OCI-LY7 (cell line): ENCODE results near the gene MTHFSD. TPM values are rescaled to one million over a fixed set of nuclear protein-coding genes. Genes with fewer than 3 reads are reported as not detected.

Experiments
- BruUV-seq: library from RNA; stranded (reverse); fragments of 400-500 nt; replicated peaks from 2 replicates; lab custom pipeline; 2021; lab: Mats Ljungman, UMichigan
- CTCF ChIA-PET: fragments of 300-600 bp; sonication (Branson Sonifier 250); formaldehyde crosslinking; loops from one replicate; lab custom pipeline; 2022; ENCODE audit warnings: antibody characterized with exemption; ENCODE audit not compliant: unreplicated experiment; lab: Charles Lee
- POLR2A ChIA-PET: fragments of 300-600 bp; sonication (Branson Sonifier 250); formaldehyde crosslinking; loops from one replicate; lab custom pipeline; 2022; ENCODE audit warnings: antibody characterized with exemption; lab: Charles Lee
- DNase-seq: peaks from one replicate; pipeline ENCODE4 v3.0.0-alpha.2; 2015; ENCODE audit warnings: low spot score
- H2AFZ ChIP-seq: fragments of 200-600 bp; sonication (generic), shearing (Covaris generic); 2 replicates; pipeline ENCODE4 v1.6.1; 2014; ENCODE audit warnings: mild to moderate bottlenecking, antibody characterized with exemption, low read length, moderate library complexity
- H3K27ac ChIP-seq: fragments of 200-600 bp; sonication (generic); 2 replicates; pipeline ENCODE4 v1.5.1; 2014; ENCODE audit warnings: mixed run types, low read depth, mild to moderate bottlenecking, moderate library complexity, low read length, inconsistent platforms; ENCODE audit not compliant: poor library complexity, severe bottlenecking
- H3K36me3 ChIP-seq: fragments of 200-600 bp; sonication (generic); 2 replicates; pipeline ENCODE4 v1.6.1; 2014; ENCODE audit warnings: mild to moderate bottlenecking, antibody characterized with exemption, low read length, moderate library complexity, mixed read lengths; ENCODE audit not compliant: insufficient read depth
- H3K4me1 ChIP-seq: fragments of 200-600 bp; sonication (generic); 2 replicates; pipeline ENCODE4 v1.5.1; 2014; ENCODE audit warnings: mild to moderate bottlenecking, low read length; ENCODE audit not compliant: insufficient read depth, poor library complexity, severe bottlenecking
- H3K4me2 ChIP-seq: fragments of 200-600 bp; sonication (generic); 2 replicates; pipeline ENCODE4 v1.6.1; 2014; ENCODE audit warnings: mild to moderate bottlenecking, low read length
- H3K4me3 ChIP-seq: fragments of 200-600 bp; sonication (generic); 2 replicates; pipeline ENCODE4 v1.5.1; 2014; ENCODE audit warnings: mild to moderate bottlenecking, low read depth, low read length; ENCODE audit not compliant: poor library complexity, severe bottlenecking
- H3K79me2 ChIP-seq: fragments of 200-600 bp; sonication (generic); 2 replicates; pipeline ENCODE4 v1.6.1; 2016; ENCODE audit warnings: low read depth, mild to moderate bottlenecking, low read length, moderate library complexity, mixed read lengths; ENCODE audit not compliant: insufficient read depth
- H3K9me2 ChIP-seq: fragments of 200-600 bp; sonication (generic); 2 replicates; pipeline ENCODE4 v1.6.1; 2016; ENCODE audit warnings: mild to moderate bottlenecking, low read length, mixed read lengths; ENCODE audit not compliant: insufficient read depth
- H3K9me3 ChIP-seq: fragments of 200-600 bp; sonication (generic); 2 replicates; pipeline ENCODE4 v1.6.1; 2014; ENCODE audit warnings: mild to moderate bottlenecking, mixed run types, low read length, mixed read lengths
- H4K20me1 ChIP-seq: fragments of 200-600 bp; sonication (generic); 2 replicates; pipeline ENCODE4 v1.6.1; 2014; ENCODE audit warnings: mild to moderate bottlenecking, antibody characterized with exemption, low read length, moderate library complexity, mixed read lengths; ENCODE audit not compliant: insufficient read depth
- CTCF ChIP-seq: fragments of 200-600 bp; sonication (generic); conservative IDR thresholded peaks from 2 replicates; pipeline ENCODE4 v1.5.1; 2014; ENCODE audit warnings: mild to moderate bottlenecking, antibody characterized with exemption, low read length, moderate library complexity, mixed read lengths
- EZH2phosphoT487 ChIP-seq: fragments of 200-600 bp; sonication (generic); IDR thresholded peaks from 2 replicates; pipeline ENCODE4 v1.6.1; 2018; ENCODE audit warnings: low read depth, borderline replicate concordance, mild to moderate bottlenecking, mixed run types, antibody characterized with exemption, low read length, moderate library complexity, mixed read lengths
- intact Hi-C: fragments of 100-400 bp; cut with micrococcal nuclease; formaldehyde crosslinking; loops from one replicate; pipeline ENCODE4 v1.10.0; 2022; ENCODE audit not compliant: unreplicated experiment
- total RNA-seq, 2 experiments: library from RNA; depleted of rRNA in 1 of 2; stranded (reverse); fragments of >200 nt in 1 of 2; shearing (Covaris generic) in 1 of 2; gene quantifications; 2 replicates each; pipeline ENCODE4 v1.2.3, GENCODE V29; 2014 to 2022

The MTHFSD gene
- total RNA-seq, 2 experiments from 2014 or later = 12.2 to 26.0 TPM

GRCh38 chr16:86524029-86524428 lies 31.0 kb downstream of the MTHFSD start:
- intact Hi-C loops = loop anchor here (5.0 to 10.0 kb wide), 2 partner anchors 452 to 699 kb away; no protein-coding TSS in a partner anchor
- CTCF ChIA-PET = no interaction called here

GRCh38 chr16:86523166-86523740 lies 31.8 kb downstream of the MTHFSD start:
- no peaks in the 10 kb centered on the region for H3K79me2 ChIP-seq
- H3K36me3 ChIP-seq = no peaks in the 10 kb centered on the region
- H3K9me3 ChIP-seq = no peaks in the 10 kb centered on the region
- ChIA-PET POLR2A (no interaction called here), CTCF (no interaction called here)
- TF ChIP-seq CTCF (no peak), EZH2phosphoT487 (no peak)
- no peak overlapping the region for H3K4me2 ChIP-seq
- no peaks in the 10 kb centered on the region for H3K9me2 ChIP-seq
- H4K20me1 ChIP-seq = no peaks in the 10 kb centered on the region
- intact Hi-C loops = loop anchor here (5.0 to 10.0 kb wide), 2 partner anchors 451 to 698 kb away; no protein-coding TSS in a partner anchor
- H3K4me1 ChIP-seq = no peaks in the 10 kb centered on the region
- DNase-seq = no peak
- no peak overlapping the region for H3K27ac ChIP-seq
- no TSS peak for BruUV-seq
- no peak overlapping the region for H3K4me3 ChIP-seq
- H2AFZ ChIP-seq = no peak overlapping the region

More at GRCh38 chr16:86524029-86524428, 31.0 kb downstream of the MTHFSD start:
- no peak overlapping the region for H3K4me2 ChIP-seq
- H3K9me3 ChIP-seq = no peaks in the 10 kb centered on the region
- no peak for DNase-seq
- POLR2A ChIA-PET = no interaction called here
- no peak overlapping the region for H3K27ac ChIP-seq
- H3K4me1 ChIP-seq = no peaks in the 10 kb centered on the region
- no peaks in the 10 kb centered on the region for H4K20me1 ChIP-seq
- no peak for TF ChIP-seq CTCF
- TF ChIP-seq EZH2phosphoT487 = no peak
- no TSS peak for BruUV-seq
- no peaks in the 10 kb centered on the region for H3K36me3 ChIP-seq
- no peak overlapping the region for H3K4me3 ChIP-seq
- H3K79me2 ChIP-seq = no peaks in the 10 kb centered on the region
- H3K9me2 ChIP-seq = no peaks in the 10 kb centered on the region
- H2AFZ ChIP-seq = no peak overlapping the region

GRCh38 chr16:86522634-86523033 lies 32.4 kb downstream of the MTHFSD start:
- H4K20me1 ChIP-seq = no peaks in the 10 kb centered on the region
- H3K36me3 ChIP-seq = no peaks in the 10 kb centered on the region
- no peaks in the 10 kb centered on the region for H3K4me1 ChIP-seq
- no peaks in the 10 kb centered on the region for H3K9me2 ChIP-seq
- H3K9me3 ChIP-seq = no peaks in the 10 kb centered on the region
- BruUV-seq = no TSS peak
- ChIA-PET CTCF (no interaction called here), POLR2A (interaction anchor here (0.6 kb wide), 1 partner anchor 1145 kb away, joined by 3 read pairs; no protein-coding TSS in a partner anchor)
- H3K4me2 ChIP-seq = no peak overlapping the region
- intact Hi-C loops = loop anchor here (5.0 to 10.0 kb wide), 2 partner anchors 450 to 698 kb away; no protein-coding TSS in a partner anchor
- H3K4me3 ChIP-seq = no peak overlapping the region
- H2AFZ ChIP-seq = no peak overlapping the region
- H3K27ac ChIP-seq = no peak overlapping the region
- TF ChIP-seq EZH2phosphoT487 (no peak), CTCF (no peak)
- no peaks in the 10 kb centered on the region for H3K79me2 ChIP-seq
- no peak for DNase-seq
